Ascending aorta (tissue), 2 donors: ENCODE measurements around the gene ATP6AP2. TPM values are rescaled to one million over a fixed set of nuclear protein-coding genes. Genes with fewer than 3 reads are reported as not detected.
"Not testable (repeated sequence)": the region's sequence is repeated elsewhere in the genome, so short reads cannot be mapped to it uniquely, and the experiment has no call there.

Experiments
- DNase-seq, 2 donors: peaks; one replicate each; pipeline ENCODE4 v3.0.0-alpha.2; 2019; ENCODE audit warnings: low spot score in 2 of 2
- H3K27ac ChIP-seq, 2 donors: fragments of 200-600 bp; sonication (generic); one replicate each; pipeline ENCODE4 v1.5.1; 2016 to 2017; ENCODE audit warnings: mild to moderate bottlenecking in 1 of 2
- H3K27me3 ChIP-seq: fragments of 200-600 bp; sonication (generic); one replicate; pipeline ENCODE4 v1.5.1; 2017
- H3K36me3 ChIP-seq, 2 donors: fragments of 200-600 bp; sonication (generic); one replicate each; pipeline ENCODE4 v1.5.1; 2016
- H3K4me1 ChIP-seq, 2 donors: fragments of 200-600 bp; sonication (generic); one replicate each; pipeline ENCODE4 v1.5.1; 2016 to 2017; ENCODE audit warnings: mild to moderate bottlenecking in 1 of 2
- H3K4me3 ChIP-seq, 2 donors: fragments of 200-600 bp; sonication (generic); one replicate each; pipeline ENCODE4 v1.5.1; 2016 to 2017; ENCODE audit warnings: mild to moderate bottlenecking in 1 of 2
- H3K9me3 ChIP-seq, 2 donors: fragments of 200-600 bp; sonication (generic); one replicate each; pipeline ENCODE4 v1.5.1; 2016
- intact Hi-C: fragments of 100-400 bp; cut with DNase I; formaldehyde crosslinking; loops from one replicate; pipeline ENCODE4 v1.15.1; 2023
- total RNA-seq: library from RNA; depleted of rRNA; stranded (reverse); fragments of >200 nt; gene quantifications from one replicate; pipeline ENCODE4 v1.1.0, GENCODE V29; 2016
- TF ChIP-seq, protein P1 (sequence below), 3 experiments: fragments of 200-600 bp in 2 of 3; fragments of 450-650 bp in 1 of 3; sonication (generic) in 2 of 3; IDR thresholded peaks; one replicate each; pipeline ENCODE4 v1.5.1; 2016 to 2019; ENCODE audit warnings: antibody characterized with exemption in 3 of 3, mild to moderate bottlenecking in 1 of 3, moderate library complexity in 1 of 3

The ATP6AP2 gene
- total RNA-seq, 1 donor from 2014 or later, result 61.9 TPM

DNA sequence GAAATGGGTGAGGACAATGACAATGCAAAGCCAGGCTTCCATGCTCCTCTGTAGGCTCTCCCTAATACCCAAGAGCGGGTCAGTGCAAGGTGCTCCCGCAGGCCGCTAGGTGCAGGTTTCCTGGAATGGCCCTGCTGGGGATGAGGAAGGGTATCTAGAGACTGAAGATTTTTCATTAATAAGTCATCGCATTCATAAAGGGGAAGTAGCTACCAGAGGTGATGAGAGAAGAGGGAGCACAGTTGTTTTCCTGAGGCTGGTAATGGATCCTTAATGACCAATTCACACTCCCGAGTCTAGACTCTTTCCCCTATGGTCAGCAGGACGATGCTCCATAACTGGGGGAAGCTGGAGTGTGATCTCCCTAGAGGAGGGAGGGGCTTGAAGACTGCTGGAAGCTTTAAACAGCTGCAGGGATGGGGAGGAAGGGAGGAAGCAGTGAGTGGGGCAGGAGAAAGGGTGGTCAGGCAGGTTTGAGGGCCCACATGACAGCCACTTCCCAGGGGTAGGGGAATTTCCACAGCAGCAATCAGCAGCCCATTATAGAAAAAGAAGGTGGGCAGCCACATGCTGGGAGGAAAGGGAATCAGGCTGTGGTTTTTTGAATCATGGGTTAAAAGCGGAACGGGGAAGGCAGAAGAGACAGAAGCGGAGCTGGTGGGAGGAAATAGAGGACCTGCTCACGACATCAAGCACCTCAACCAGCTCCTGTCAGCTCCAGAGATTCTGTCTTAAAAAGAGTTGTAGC lies 10.2 kb upstream of the ATP6AP2 start:
- H3K9me3 ChIP-seq, result no peaks in the 10 kb centered on the region
- no peak overlapping the region for H3K27ac ChIP-seq
- no peaks in the 10 kb centered on the region for H3K27me3 ChIP-seq
- H3K36me3 ChIP-seq, result no peaks in the 10 kb centered on the region
- H3K4me1 ChIP-seq, result no peaks in the 10 kb centered on the region
- DNase-seq, result no peak
- intact Hi-C loops, result no loop called here
- H3K4me3 ChIP-seq, result no peak overlapping the region
- TF ChIP-seq, protein P1, sequence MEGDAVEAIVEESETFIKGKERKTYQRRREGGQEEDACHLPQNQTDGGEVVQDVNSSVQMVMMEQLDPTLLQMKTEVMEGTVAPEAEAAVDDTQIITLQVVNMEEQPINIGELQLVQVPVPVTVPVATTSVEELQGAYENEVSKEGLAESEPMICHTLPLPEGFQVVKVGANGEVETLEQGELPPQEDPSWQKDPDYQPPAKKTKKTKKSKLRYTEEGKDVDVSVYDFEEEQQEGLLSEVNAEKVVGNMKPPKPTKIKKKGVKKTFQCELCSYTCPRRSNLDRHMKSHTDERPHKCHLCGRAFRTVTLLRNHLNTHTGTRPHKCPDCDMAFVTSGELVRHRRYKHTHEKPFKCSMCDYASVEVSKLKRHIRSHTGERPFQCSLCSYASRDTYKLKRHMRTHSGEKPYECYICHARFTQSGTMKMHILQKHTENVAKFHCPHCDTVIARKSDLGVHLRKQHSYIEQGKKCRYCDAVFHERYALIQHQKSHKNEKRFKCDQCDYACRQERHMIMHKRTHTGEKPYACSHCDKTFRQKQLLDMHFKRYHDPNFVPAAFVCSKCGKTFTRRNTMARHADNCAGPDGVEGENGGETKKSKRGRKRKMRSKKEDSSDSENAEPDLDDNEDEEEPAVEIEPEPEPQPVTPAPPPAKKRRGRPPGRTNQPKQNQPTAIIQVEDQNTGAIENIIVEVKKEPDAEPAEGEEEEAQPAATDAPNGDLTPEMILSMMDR (IDR thresholded peaks at IDR 0.05), result no peak

DNA sequence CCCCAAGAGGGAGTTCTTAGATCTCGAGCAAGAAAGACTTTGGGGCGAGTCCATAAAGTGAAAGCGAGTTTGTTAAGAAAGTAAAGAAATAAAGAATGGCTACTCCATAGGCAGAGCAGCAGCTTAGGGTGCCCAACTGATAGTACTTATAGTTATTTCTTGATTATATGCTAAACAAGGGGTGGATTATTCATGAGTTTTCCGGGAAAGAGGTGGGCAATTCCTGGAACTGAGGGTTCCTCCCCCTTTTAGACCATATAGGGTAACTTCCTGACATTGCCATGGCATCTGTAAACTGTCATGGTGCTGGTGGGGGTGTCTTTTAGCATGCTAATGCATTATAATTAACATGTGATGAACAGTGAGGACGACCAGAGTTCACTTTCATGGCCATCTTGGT lies 9.6 kb upstream of the ATP6AP2 start:
- H3K36me3 ChIP-seq, DNase-seq, H3K27ac ChIP-seq, H3K4me1 ChIP-seq, intact Hi-C loops, H3K4me3 ChIP-seq, H3K27me3 ChIP-seq, H3K9me3 ChIP-seq: not testable (repeated sequence)

DNA sequence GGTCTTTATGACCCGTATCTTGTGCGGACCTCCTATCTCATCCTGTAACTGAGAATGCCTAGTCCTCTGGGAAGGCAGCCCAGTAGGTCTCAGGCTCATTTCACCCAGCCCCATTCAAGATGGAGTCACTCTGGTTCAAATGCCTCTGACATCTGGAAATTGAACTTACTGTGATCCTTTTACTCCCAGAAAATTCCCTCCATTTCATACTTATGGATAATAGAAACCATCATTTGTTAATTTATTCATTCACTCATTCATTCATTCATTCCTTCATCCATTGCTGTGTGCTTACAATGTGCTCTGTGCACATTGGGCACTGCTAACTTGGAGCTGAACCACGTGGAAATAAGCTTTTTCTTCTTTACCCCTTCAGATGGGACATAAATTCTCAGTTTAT lies 9.2 kb upstream of the ATP6AP2 start:
- no peaks in the 10 kb centered on the region for H3K9me3 ChIP-seq
- no peak overlapping the region for H3K27ac ChIP-seq
- DNase-seq, result no peak
- H3K36me3 ChIP-seq, result no peaks in the 10 kb centered on the region
- intact Hi-C loops, result no loop called here
- no peaks in the 10 kb centered on the region for H3K27me3 ChIP-seq
- no peaks in the 10 kb centered on the region for H3K4me1 ChIP-seq
- TF ChIP-seq, protein P1 (IDR thresholded peaks at IDR 0.05), result no peak
- H3K4me3 ChIP-seq, result no peak overlapping the region

DNA sequence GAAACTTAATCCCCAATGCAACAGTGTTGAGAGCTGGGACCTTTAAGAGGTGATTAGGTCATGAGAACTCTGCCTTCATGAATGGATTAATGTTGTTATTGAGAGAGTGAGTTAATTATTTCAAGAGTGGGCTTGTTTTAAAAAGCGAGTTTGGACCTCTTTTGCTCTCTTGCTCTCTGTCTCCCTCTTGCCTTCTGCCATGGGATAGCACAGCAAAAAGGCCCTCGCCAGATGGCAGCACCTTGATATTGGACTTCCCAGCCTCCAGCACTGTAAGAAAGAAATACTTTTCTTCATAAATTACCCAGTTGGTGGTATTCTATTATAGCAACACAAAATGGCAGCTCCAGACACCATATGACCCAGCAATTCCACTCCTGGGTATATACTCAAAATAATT lies 7.0 kb upstream of the ATP6AP2 start:
- Histone ChIP-seq H3K36me3 (no peaks in the 10 kb centered on the region), H3K27ac (no peak overlapping the region), H3K4me1 (no peaks in the 10 kb centered on the region), H3K4me3 (no peak overlapping the region), H3K9me3 (no peaks in the 10 kb centered on the region), H3K27me3 (no peaks in the 10 kb centered on the region)
- TF ChIP-seq, protein P1 (IDR thresholded peaks at IDR 0.05), result peak in 2 of 3 experiments; percentile 15 to 27
- intact Hi-C loops, result no loop called here
- DNase-seq, result no peak

DNA sequence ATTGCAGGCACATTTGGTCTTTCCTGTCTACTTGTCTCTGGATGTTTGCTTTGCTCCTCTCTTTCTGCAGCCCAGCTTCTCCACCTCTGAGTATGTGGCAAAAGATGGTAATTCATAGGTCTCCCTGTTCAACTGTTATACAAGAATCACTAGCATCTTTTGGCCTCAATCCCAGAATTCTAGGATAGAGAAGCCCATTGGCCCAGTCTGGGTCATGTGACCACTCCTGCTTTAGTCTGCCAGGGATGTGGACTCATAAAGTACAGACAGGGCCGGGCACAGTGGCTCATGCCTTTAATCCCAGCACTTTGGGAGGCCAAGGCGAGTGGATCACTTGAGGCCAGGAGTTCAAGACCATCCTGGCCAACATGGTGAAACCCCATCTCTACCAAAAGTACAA lies 5.4 kb upstream of the ATP6AP2 start:
- DNase-seq, H3K9me3 ChIP-seq, H3K36me3 ChIP-seq, H3K27me3 ChIP-seq, H3K27ac ChIP-seq, H3K4me3 ChIP-seq, intact Hi-C loops, H3K4me1 ChIP-seq: not testable (repeated sequence)

DNA sequence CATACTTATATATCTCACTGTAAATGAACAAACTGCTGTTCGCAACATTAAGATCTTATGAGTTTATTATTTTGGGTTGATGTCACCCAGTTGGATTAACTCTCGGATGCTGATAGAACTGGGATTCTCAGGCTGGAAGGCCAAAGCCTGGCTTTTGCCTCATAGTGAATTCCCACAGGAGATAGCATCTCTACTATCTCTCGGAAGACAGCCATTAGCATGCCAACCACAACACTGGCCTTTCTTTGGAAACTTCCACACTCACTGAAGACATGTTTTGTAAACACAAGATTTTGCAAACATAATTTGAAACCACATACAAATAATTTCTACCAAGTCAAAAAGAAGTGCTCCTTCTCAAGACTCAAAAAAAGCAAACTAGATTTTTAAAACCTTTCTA lies 4.5 kb upstream of the ATP6AP2 start:
- Histone ChIP-seq H3K36me3 (no peaks in the 10 kb centered on the region), H3K4me3 (no peak overlapping the region), H3K27ac (no peak overlapping the region), H3K9me3 (no peaks in the 10 kb centered on the region), H3K4me1 (no peaks in the 10 kb centered on the region), H3K27me3 (no peaks in the 10 kb centered on the region)
- TF ChIP-seq, protein P1 (IDR thresholded peaks at IDR 0.05), result no peak
- intact Hi-C loops, result no loop called here
- no peak for DNase-seq
